ENCODE data around the gene ARL5A. TPM values are rescaled to one million over a fixed set of nuclear protein-coding genes. Genes with fewer than 3 reads are reported as not detected.
"Not testable (repeated sequence)": the region's sequence is repeated elsewhere in the genome, so short reads cannot be mapped to it uniquely, and the experiment has no call there.

The ARL5A gene, protein sequence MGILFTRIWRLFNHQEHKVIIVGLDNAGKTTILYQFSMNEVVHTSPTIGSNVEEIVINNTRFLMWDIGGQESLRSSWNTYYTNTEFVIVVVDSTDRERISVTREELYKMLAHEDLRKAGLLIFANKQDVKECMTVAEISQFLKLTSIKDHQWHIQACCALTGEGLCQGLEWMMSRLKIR
- 39.3 and 56.0 TPM in 2 replicates for total RNA-seq (ENCODE audit: low replicate concordance)
- long read RNA-seq, full-length matches to known transcripts: 20 of 26 reads
- long read RNA-seq, partial matches to known transcripts: 1 of 26 reads
- long read RNA-seq, other reads (novel, unspliced or antisense): 5 of 26 reads

DNA sequence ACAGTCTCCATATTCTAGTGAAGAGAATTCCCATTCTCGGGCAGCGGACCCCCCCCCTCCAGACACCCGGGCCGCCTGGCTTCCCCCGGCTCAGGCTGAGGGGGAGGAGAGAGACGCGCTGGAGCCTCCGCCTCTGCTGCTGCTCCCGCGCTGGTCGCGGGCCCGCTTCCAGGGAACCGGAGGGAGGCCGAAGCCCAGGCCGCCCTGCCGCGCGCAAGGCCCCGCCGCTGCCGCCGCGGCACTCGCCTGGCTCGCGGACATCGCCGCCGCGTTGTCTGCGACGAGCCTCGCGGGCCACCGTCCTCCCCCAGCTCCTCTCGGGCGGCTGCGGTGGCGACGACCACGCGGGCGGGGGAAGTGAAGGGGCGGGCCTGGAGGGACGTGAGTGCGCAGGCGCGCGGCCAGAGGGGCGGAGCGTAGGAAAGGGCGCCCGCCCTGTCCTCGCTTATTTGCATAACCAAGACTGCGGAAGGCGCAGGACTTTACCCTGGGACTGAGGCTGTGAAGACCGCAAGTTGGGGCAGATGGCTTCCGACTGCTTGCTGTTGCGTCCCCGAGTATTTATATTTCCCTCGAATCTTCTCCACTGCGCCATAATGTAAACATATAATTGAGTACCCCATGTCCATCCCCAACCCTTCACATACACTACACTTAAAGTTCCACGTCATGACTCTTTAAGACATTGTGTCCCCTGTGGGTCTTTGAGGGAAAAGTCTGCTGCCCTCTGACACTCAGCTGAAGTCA lies at the start of gene ARL5A:
TSS of gene ARL5A (minus strand) at position 279 of the 747 bp plus-strand sequence. CDS start at position 34, 245 bp downstream.
- peaks cover 21% of the 10 kb centered on the region for H3K4me1 Mint-ChIP-seq (ENCODE audit: unreplicated experiment)
- TF ChIP-seq, protein P1, sequence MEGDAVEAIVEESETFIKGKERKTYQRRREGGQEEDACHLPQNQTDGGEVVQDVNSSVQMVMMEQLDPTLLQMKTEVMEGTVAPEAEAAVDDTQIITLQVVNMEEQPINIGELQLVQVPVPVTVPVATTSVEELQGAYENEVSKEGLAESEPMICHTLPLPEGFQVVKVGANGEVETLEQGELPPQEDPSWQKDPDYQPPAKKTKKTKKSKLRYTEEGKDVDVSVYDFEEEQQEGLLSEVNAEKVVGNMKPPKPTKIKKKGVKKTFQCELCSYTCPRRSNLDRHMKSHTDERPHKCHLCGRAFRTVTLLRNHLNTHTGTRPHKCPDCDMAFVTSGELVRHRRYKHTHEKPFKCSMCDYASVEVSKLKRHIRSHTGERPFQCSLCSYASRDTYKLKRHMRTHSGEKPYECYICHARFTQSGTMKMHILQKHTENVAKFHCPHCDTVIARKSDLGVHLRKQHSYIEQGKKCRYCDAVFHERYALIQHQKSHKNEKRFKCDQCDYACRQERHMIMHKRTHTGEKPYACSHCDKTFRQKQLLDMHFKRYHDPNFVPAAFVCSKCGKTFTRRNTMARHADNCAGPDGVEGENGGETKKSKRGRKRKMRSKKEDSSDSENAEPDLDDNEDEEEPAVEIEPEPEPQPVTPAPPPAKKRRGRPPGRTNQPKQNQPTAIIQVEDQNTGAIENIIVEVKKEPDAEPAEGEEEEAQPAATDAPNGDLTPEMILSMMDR (conservative IDR thresholded peaks at IDR 0.05): no peak
- peak; percentile 96 for DNase-seq (ENCODE audit: extremely low spot score, unreplicated experiment)
- peak within 1 kb of the TSS; percentile 98 for H3K4me3 Mint-ChIP-seq
- no peaks in the 10 kb centered on the region for H3K27me3 Mint-ChIP-seq
- no peaks in the 10 kb centered on the region for H3K36me3 Mint-ChIP-seq
- no peaks in the 10 kb centered on the region for H3K9me3 Mint-ChIP-seq
- peak within 1 kb of the TSS; percentile 84 for H3K27ac Mint-ChIP-seq

DNA sequence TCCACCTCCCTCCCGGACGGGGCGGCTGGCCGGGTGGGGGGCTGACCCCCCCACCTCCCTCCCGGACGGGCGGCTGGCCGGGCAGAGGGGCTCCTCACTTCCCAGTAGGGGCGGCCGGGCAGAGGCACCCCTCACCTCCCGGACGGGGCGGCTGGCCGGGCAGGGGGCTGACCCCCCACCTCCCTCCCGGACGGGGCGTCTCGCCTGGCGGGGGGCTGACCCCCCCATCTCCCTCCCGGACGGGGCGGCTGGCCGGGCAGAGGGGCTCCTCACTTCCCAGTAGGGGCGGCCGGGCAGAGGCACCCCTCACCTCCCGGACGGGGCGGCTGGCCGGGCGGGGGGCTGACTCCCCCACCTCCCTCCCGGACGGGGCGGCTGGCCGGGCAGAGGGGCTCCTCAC lies 47.4 kb upstream of the ARL5A start:
- not testable (repeated sequence) for DNase-seq (ENCODE audit: extremely low spot score, unreplicated experiment); H3K4me1 Mint-ChIP-seq (ENCODE audit: unreplicated experiment); H3K36me3 Mint-ChIP-seq; H3K9me3 Mint-ChIP-seq; H3K27ac Mint-ChIP-seq; H3K27me3 Mint-ChIP-seq; H3K4me3 Mint-ChIP-seq

DNA sequence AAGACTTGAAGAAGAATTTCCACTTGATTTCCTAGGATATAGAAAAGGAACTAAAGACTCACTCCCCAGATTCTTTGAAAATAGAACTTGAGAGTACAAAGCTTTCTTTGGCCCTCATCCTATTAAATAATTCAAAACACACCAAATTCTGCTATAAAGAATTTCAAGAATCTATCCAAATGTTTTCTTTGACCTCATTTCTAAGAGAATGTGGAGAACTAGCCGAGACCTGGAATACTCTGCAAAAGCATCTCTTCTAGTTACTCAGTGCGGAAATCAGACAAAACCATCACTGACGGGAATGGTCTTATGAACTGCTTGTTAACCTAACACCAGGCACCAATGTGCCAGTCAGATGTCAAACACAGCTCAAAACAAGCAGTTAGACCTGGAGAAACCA lies 44.2 kb upstream of the ARL5A start:
- no peak for DNase-seq (ENCODE audit: extremely low spot score, unreplicated experiment)
- Mint-ChIP-seq H3K27me3 (no peaks in the 10 kb centered on the region), H3K27ac (no peak overlapping the region), H3K4me3 (no peak overlapping the region), H3K4me1 (ENCODE audit: unreplicated experiment) (no peaks in the 10 kb centered on the region), H3K9me3 (no peaks in the 10 kb centered on the region), H3K36me3 (no peaks in the 10 kb centered on the region)
- TF ChIP-seq, protein P1 (conservative IDR thresholded peaks at IDR 0.05): no peak

DNA sequence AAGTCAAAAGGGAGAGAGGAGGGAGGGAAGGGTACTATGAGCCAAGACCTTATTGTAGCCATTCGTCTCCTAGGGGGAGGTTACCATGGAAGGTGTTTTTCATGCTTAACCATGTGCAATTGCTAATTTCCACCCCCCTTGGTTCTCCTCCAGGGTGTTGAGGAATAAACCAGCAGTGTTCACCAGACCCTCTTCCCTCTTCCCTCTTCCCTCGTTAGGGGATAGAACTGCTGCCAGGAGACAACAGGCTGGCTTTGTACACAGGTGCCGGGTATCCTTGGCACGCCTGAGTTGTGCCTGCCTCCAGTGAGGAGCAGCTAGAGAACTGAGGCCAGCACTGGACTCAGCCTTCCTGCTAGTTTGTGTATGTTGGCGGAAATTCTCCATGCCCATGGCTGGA lies 41.1 kb upstream of the ARL5A start:
- H3K27ac Mint-ChIP-seq: no peak overlapping the region
- no peaks in the 10 kb centered on the region for H3K4me1 Mint-ChIP-seq (ENCODE audit: unreplicated experiment)
- no peaks in the 10 kb centered on the region for H3K27me3 Mint-ChIP-seq
- TF ChIP-seq, protein P1 (conservative IDR thresholded peaks at IDR 0.05): no peak
- no peaks in the 10 kb centered on the region for H3K36me3 Mint-ChIP-seq
- no peak overlapping the region for H3K4me3 Mint-ChIP-seq
- H3K9me3 Mint-ChIP-seq: no peaks in the 10 kb centered on the region
- DNase-seq (ENCODE audit: extremely low spot score, unreplicated experiment): no peak

DNA sequence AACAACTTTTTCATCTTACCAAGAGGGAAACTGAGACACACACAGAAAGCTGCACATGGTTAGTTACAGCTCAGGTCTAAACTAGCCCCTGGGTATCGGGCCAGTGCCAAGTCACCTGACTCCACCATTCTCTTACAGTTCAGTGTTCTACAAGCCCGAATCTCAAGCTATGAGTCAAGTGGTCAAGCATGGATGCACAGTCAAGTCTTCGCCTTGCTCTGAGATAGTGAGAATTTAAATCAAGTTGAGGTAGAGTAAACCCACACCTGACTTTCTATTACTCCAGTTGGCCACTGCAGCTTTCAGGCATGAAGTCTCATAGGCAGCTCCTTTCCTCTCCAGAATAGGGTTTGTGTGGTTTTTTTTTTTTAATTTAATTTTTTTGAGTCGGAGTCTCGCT lies 34.5 kb upstream of the ARL5A start:
- Mint-ChIP-seq H3K36me3 (no peaks in the 10 kb centered on the region), H3K27me3 (no peaks in the 10 kb centered on the region), H3K4me3 (no peak overlapping the region), H3K4me1 (ENCODE audit: unreplicated experiment) (no peaks in the 10 kb centered on the region), H3K9me3 (no peaks in the 10 kb centered on the region), H3K27ac (no peak overlapping the region)
- no peak for DNase-seq (ENCODE audit: extremely low spot score, unreplicated experiment)
- TF ChIP-seq, protein P1 (conservative IDR thresholded peaks at IDR 0.05): no peak

DNA sequence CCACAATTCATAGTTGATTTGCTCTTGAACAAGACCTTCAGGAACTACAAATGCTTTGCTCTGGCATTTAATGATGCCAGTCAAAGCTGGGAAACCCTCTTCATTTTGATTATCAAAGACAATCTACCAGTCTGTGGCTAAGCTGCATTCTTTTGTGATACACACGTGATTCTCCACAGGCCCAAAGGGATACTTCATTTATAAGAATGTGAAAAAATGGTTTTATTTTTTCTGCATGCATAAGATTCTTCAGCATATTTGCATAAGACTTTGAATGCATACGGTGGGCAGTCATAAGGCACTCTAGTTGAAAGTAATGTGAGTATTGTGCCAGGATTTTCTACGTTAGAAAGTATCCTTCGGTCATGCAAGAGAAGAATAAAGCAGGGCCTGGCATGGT lies 33.0 kb upstream of the ARL5A start:
- Mint-ChIP-seq H3K27ac (no peak overlapping the region), H3K27me3 (no peaks in the 10 kb centered on the region), H3K4me1 (ENCODE audit: unreplicated experiment) (no peaks in the 10 kb centered on the region), H3K9me3 (no peaks in the 10 kb centered on the region), H3K36me3 (no peaks in the 10 kb centered on the region), H3K4me3 (no peak overlapping the region)
- DNase-seq (ENCODE audit: extremely low spot score, unreplicated experiment): no peak
- TF ChIP-seq, protein P1 (conservative IDR thresholded peaks at IDR 0.05): no peak
